COLO668 (cell line): ENCODE results near the gene ADRB2.

Source experiments
- DNase-seq: peaks from one replicate; lab custom pipeline; 2025; ENCODE audit not compliant: unreplicated experiment; lab: John Stamatoyannopoulos, UW

The ADRB2 gene

GRCh38 chr5:148830211-148830610 lies 3.8 kb downstream of the ADRB2 start:
- DNase-seq, result no peak

GRCh38 chr5:148831590-148832565 lies 5.5 kb downstream of the ADRB2 start:
- DNase-seq, result no peak

- DNase-seq, result no peak
Observed at GRCh38 chr5:148833122-148833521, 6.7 kb downstream of the ADRB2 start.

- DNase-seq, result no peak
Observed at GRCh38 chr5:148833925-148834324, 7.5 kb downstream of the ADRB2 start.

GRCh38 chr5:148834689-148835088 lies 8.3 kb downstream of the ADRB2 start:
- DNase-seq, result no peak

GRCh38 chr5:148836272-148837250 lies 10.2 kb downstream of the ADRB2 start:
- DNase-seq, result no peak

GRCh38 chr5:148837383-148837782 lies 11.0 kb downstream of the ADRB2 start:
- no peak for DNase-seq

GRCh38 chr5:148838357-148838756 lies 11.9 kb downstream of the ADRB2 start:
- DNase-seq, result no peak

GRCh38 chr5:148839960-148840359 lies 13.5 kb downstream of the ADRB2 start:
- DNase-seq, result no peak

- DNase-seq, result no peak
Observed at GRCh38 chr5:148840531-148840930, 14.1 kb downstream of the ADRB2 start.

- DNase-seq, result no peak
Observed at GRCh38 chr5:148841519-148841918, 15.1 kb downstream of the ADRB2 start.

GRCh38 chr5:148842161-148842560 lies 15.8 kb downstream of the ADRB2 start:
- no peak for DNase-seq

GRCh38 chr5:148843510-148844318 lies 17.3 kb downstream of the ADRB2 start:
- DNase-seq, result no peak

- no peak for DNase-seq
Observed at GRCh38 chr5:148844433-148845280, 18.2 kb downstream of the ADRB2 start.

GRCh38 chr5:148846930-148847329 lies 20.5 kb downstream of the ADRB2 start:
- DNase-seq, result no peak

- DNase-seq, result no peak
Observed at GRCh38 chr5:148847456-148847855, 21.0 kb downstream of the ADRB2 start.

- DNase-seq, result no peak
Observed at GRCh38 chr5:148848393-148849031, 22.1 kb downstream of the ADRB2 start.

- no peak for DNase-seq
Observed at GRCh38 chr5:148849461-148849860, 23.1 kb downstream of the ADRB2 start.

GRCh38 chr5:148850836-148851235 lies 24.4 kb downstream of the ADRB2 start:
- no peak for DNase-seq
